Measurements from ENCODE around the gene WWOX.
A peak's percentile ranks its signal among the peaks of the same experiment; 100 is the strongest.

WWOX gene

GRCh38 chr16:78200023-78200389, 100.6 kb downstream of the WWOX start:
- Histone ChIP-seq H3K27ac (ENCODE audit: low read depth in 2 of 2, low read length in 2 of 2) (peak overlapping the region in 1 of 2 donors; percentile 57), H3K9me3 (ENCODE audit: control insufficient read depth in 2 of 2, low read length in 2 of 2) (no peaks in the 10 kb centered on the region), H3K4me3 (ENCODE audit: low read length in 2 of 2) (no peak overlapping the region), H3K27me3 (ENCODE audit: control insufficient read depth in 2 of 2, insufficient read depth in 2 of 2, low read length in 2 of 2) (no peaks in the 10 kb centered on the region), H3K36me3 (ENCODE audit: control insufficient read depth in 2 of 2, insufficient read depth in 2 of 2, low read length in 2 of 2) (no peaks in the 10 kb centered on the region), H3K4me1 (ENCODE audit: control insufficient read depth in 2 of 2, insufficient read depth in 2 of 2, low read length in 2 of 2) (peaks cover 0 to 4% of the 10 kb centered on the region in 2 donors), H3K9ac (ENCODE audit: low read depth in 1 of 2, low read length in 2 of 2) (no peak overlapping the region)

GRCh38 chr16:78200623-78201096, 101.2 kb downstream of the WWOX start:
- Histone ChIP-seq H3K9ac (ENCODE audit: low read depth in 1 of 2, low read length in 2 of 2) (no peak overlapping the region), H3K36me3 (ENCODE audit: control insufficient read depth in 2 of 2, insufficient read depth in 2 of 2, low read length in 2 of 2) (no peaks in the 10 kb centered on the region), H3K4me1 (ENCODE audit: control insufficient read depth in 2 of 2, insufficient read depth in 2 of 2, low read length in 2 of 2) (peaks cover 0 to 4% of the 10 kb centered on the region in 2 donors), H3K27me3 (ENCODE audit: control insufficient read depth in 2 of 2, insufficient read depth in 2 of 2, low read length in 2 of 2) (no peaks in the 10 kb centered on the region), H3K4me3 (ENCODE audit: low read length in 2 of 2) (no peak overlapping the region), H3K9me3 (ENCODE audit: control insufficient read depth in 2 of 2, low read length in 2 of 2) (no peaks in the 10 kb centered on the region), H3K27ac (ENCODE audit: low read depth in 2 of 2, low read length in 2 of 2) (no peak overlapping the region)

- H3K9me3 ChIP-seq (ENCODE audit: control insufficient read depth in 2 of 2, low read length in 2 of 2): no peaks in the 10 kb centered on the region
- no peak overlapping the region for H3K4me3 ChIP-seq (ENCODE audit: low read length in 2 of 2)
- no peak overlapping the region for H3K9ac ChIP-seq (ENCODE audit: low read depth in 1 of 2, low read length in 2 of 2)
- H3K4me1 ChIP-seq (ENCODE audit: control insufficient read depth in 2 of 2, insufficient read depth in 2 of 2, low read length in 2 of 2): no peaks in the 10 kb centered on the region
- H3K36me3 ChIP-seq (ENCODE audit: control insufficient read depth in 2 of 2, insufficient read depth in 2 of 2, low read length in 2 of 2): no peaks in the 10 kb centered on the region
- H3K27me3 ChIP-seq (ENCODE audit: control insufficient read depth in 2 of 2, insufficient read depth in 2 of 2, low read length in 2 of 2): no peaks in the 10 kb centered on the region
- no peak overlapping the region for H3K27ac ChIP-seq (ENCODE audit: low read depth in 2 of 2, low read length in 2 of 2)
Measured at GRCh38 chr16:78205506-78205905, 106.1 kb downstream of the WWOX start.

GRCh38 chr16:78206623-78207223, 107.3 kb downstream of the WWOX start:
- no peaks in the 10 kb centered on the region for H3K27me3 ChIP-seq (ENCODE audit: control insufficient read depth in 2 of 2, insufficient read depth in 2 of 2, low read length in 2 of 2)
- no peak overlapping the region for H3K9ac ChIP-seq (ENCODE audit: low read depth in 1 of 2, low read length in 2 of 2)
- H3K36me3 ChIP-seq (ENCODE audit: control insufficient read depth in 2 of 2, insufficient read depth in 2 of 2, low read length in 2 of 2): no peaks in the 10 kb centered on the region
- H3K4me3 ChIP-seq (ENCODE audit: low read length in 2 of 2): no peak overlapping the region
- no peak overlapping the region for H3K27ac ChIP-seq (ENCODE audit: low read depth in 2 of 2, low read length in 2 of 2)
- no peaks in the 10 kb centered on the region for H3K4me1 ChIP-seq (ENCODE audit: control insufficient read depth in 2 of 2, insufficient read depth in 2 of 2, low read length in 2 of 2)
- H3K9me3 ChIP-seq (ENCODE audit: control insufficient read depth in 2 of 2, low read length in 2 of 2): no peaks in the 10 kb centered on the region

GRCh38 chr16:78209951-78210661, 110.7 kb downstream of the WWOX start:
- Histone ChIP-seq H3K27ac (ENCODE audit: low read depth in 2 of 2, low read length in 2 of 2) (no peak overlapping the region), H3K4me3 (ENCODE audit: low read length in 2 of 2) (no peak overlapping the region), H3K9ac (ENCODE audit: low read depth in 1 of 2, low read length in 2 of 2) (no peak overlapping the region), H3K36me3 (ENCODE audit: control insufficient read depth in 2 of 2, insufficient read depth in 2 of 2, low read length in 2 of 2) (no peaks in the 10 kb centered on the region), H3K9me3 (ENCODE audit: control insufficient read depth in 2 of 2, low read length in 2 of 2) (no peaks in the 10 kb centered on the region), H3K27me3 (ENCODE audit: control insufficient read depth in 2 of 2, insufficient read depth in 2 of 2, low read length in 2 of 2) (no peaks in the 10 kb centered on the region), H3K4me1 (ENCODE audit: control insufficient read depth in 2 of 2, insufficient read depth in 2 of 2, low read length in 2 of 2) (no peaks in the 10 kb centered on the region)

- no peak overlapping the region for H3K27ac ChIP-seq (ENCODE audit: low read depth in 2 of 2, low read length in 2 of 2)
- H3K36me3 ChIP-seq (ENCODE audit: control insufficient read depth in 2 of 2, insufficient read depth in 2 of 2, low read length in 2 of 2): no peaks in the 10 kb centered on the region
- no peak overlapping the region for H3K9ac ChIP-seq (ENCODE audit: low read depth in 1 of 2, low read length in 2 of 2)
- H3K4me3 ChIP-seq (ENCODE audit: low read length in 2 of 2): no peak overlapping the region
- H3K4me1 ChIP-seq (ENCODE audit: control insufficient read depth in 2 of 2, insufficient read depth in 2 of 2, low read length in 2 of 2): no peaks in the 10 kb centered on the region
- no peaks in the 10 kb centered on the region for H3K9me3 ChIP-seq (ENCODE audit: control insufficient read depth in 2 of 2, low read length in 2 of 2)
- no peaks in the 10 kb centered on the region for H3K27me3 ChIP-seq (ENCODE audit: control insufficient read depth in 2 of 2, insufficient read depth in 2 of 2, low read length in 2 of 2)
Measured at GRCh38 chr16:78211020-78211599, 111.7 kb downstream of the WWOX start.

- Histone ChIP-seq H3K9me3 (ENCODE audit: control insufficient read depth in 2 of 2, low read length in 2 of 2) (no peaks in the 10 kb centered on the region), H3K9ac (ENCODE audit: low read depth in 1 of 2, low read length in 2 of 2) (no peak overlapping the region), H3K36me3 (ENCODE audit: control insufficient read depth in 2 of 2, insufficient read depth in 2 of 2, low read length in 2 of 2) (no peaks in the 10 kb centered on the region), H3K27ac (ENCODE audit: low read depth in 2 of 2, low read length in 2 of 2) (no peak overlapping the region), H3K4me1 (ENCODE audit: control insufficient read depth in 2 of 2, insufficient read depth in 2 of 2, low read length in 2 of 2) (no peaks in the 10 kb centered on the region), H3K27me3 (ENCODE audit: control insufficient read depth in 2 of 2, insufficient read depth in 2 of 2, low read length in 2 of 2) (no peaks in the 10 kb centered on the region), H3K4me3 (ENCODE audit: low read length in 2 of 2) (no peak overlapping the region)
Measured at GRCh38 chr16:78211946-78212345, 112.5 kb downstream of the WWOX start.

GRCh38 chr16:78212674-78213073, 113.2 kb downstream of the WWOX start:
- Histone ChIP-seq H3K4me3 (ENCODE audit: low read length in 2 of 2) (no peak overlapping the region), H3K9me3 (ENCODE audit: control insufficient read depth in 2 of 2, low read length in 2 of 2) (no peaks in the 10 kb centered on the region), H3K27me3 (ENCODE audit: control insufficient read depth in 2 of 2, insufficient read depth in 2 of 2, low read length in 2 of 2) (no peaks in the 10 kb centered on the region), H3K9ac (ENCODE audit: low read depth in 1 of 2, low read length in 2 of 2) (no peak overlapping the region), H3K4me1 (ENCODE audit: control insufficient read depth in 2 of 2, insufficient read depth in 2 of 2, low read length in 2 of 2) (no peaks in the 10 kb centered on the region), H3K27ac (ENCODE audit: low read depth in 2 of 2, low read length in 2 of 2) (no peak overlapping the region), H3K36me3 (ENCODE audit: control insufficient read depth in 2 of 2, insufficient read depth in 2 of 2, low read length in 2 of 2) (no peaks in the 10 kb centered on the region)

GRCh38 chr16:78213751-78214150, 114.3 kb downstream of the WWOX start:
- no peaks in the 10 kb centered on the region for H3K4me1 ChIP-seq (ENCODE audit: control insufficient read depth in 2 of 2, insufficient read depth in 2 of 2, low read length in 2 of 2)
- H3K27me3 ChIP-seq (ENCODE audit: control insufficient read depth in 2 of 2, insufficient read depth in 2 of 2, low read length in 2 of 2): no peaks in the 10 kb centered on the region
- no peak overlapping the region for H3K27ac ChIP-seq (ENCODE audit: low read depth in 2 of 2, low read length in 2 of 2)
- H3K36me3 ChIP-seq (ENCODE audit: control insufficient read depth in 2 of 2, insufficient read depth in 2 of 2, low read length in 2 of 2): no peaks in the 10 kb centered on the region
- H3K9me3 ChIP-seq (ENCODE audit: control insufficient read depth in 2 of 2, low read length in 2 of 2): no peaks in the 10 kb centered on the region
- no peak overlapping the region for H3K9ac ChIP-seq (ENCODE audit: low read depth in 1 of 2, low read length in 2 of 2)
- no peak overlapping the region for H3K4me3 ChIP-seq (ENCODE audit: low read length in 2 of 2)

GRCh38 chr16:78215222-78215621, 115.8 kb downstream of the WWOX start:
- no peaks in the 10 kb centered on the region for H3K36me3 ChIP-seq (ENCODE audit: control insufficient read depth in 2 of 2, insufficient read depth in 2 of 2, low read length in 2 of 2)
- H3K4me3 ChIP-seq (ENCODE audit: low read length in 2 of 2): no peak overlapping the region
- no peaks in the 10 kb centered on the region for H3K9me3 ChIP-seq (ENCODE audit: control insufficient read depth in 2 of 2, low read length in 2 of 2)
- no peaks in the 10 kb centered on the region for H3K4me1 ChIP-seq (ENCODE audit: control insufficient read depth in 2 of 2, insufficient read depth in 2 of 2, low read length in 2 of 2)
- no peaks in the 10 kb centered on the region for H3K27me3 ChIP-seq (ENCODE audit: control insufficient read depth in 2 of 2, insufficient read depth in 2 of 2, low read length in 2 of 2)
- H3K9ac ChIP-seq (ENCODE audit: low read depth in 1 of 2, low read length in 2 of 2): no peak overlapping the region
- H3K27ac ChIP-seq (ENCODE audit: low read depth in 2 of 2, low read length in 2 of 2): no peak overlapping the region

Data from mucosa of rectum (tissue), 2 donors.